ENCODE data around the gene RAB3GAP2.
"Not testable (repeated sequence)": the region's sequence is repeated elsewhere in the genome, so short reads cannot be mapped to it uniquely, and the experiment has no call there.

The RAB3GAP2 gene

GRCh38 chr1:220235462-220235861 is 36.8 kb downstream of the RAB3GAP2 start:
- DNase-seq (ENCODE audit: low read depth): no peak
- Histone ChIP-seq H3K4me3 (ENCODE audit: low read length) (no peak overlapping the region), H3K27me3 (replicated peaks; ENCODE audit: control insufficient read depth, insufficient read depth, low read length) (no peaks in the 10 kb centered on the region), H3K9ac (ENCODE audit: low read length) (no peak overlapping the region), H3K9me3 (ENCODE audit: control insufficient read depth, low read length) (no peaks in the 10 kb centered on the region), H3K36me3 (ENCODE audit: control insufficient read depth, insufficient read depth, low read length, severe bottlenecking) (peaks cover 15% of the 10 kb centered on the region), H3K4me1 (ENCODE audit: control insufficient read depth, insufficient read depth, low read length) (peaks cover 13% of the 10 kb centered on the region)

- H3K27me3 ChIP-seq (replicated peaks; ENCODE audit: control insufficient read depth, insufficient read depth, low read length): no peaks in the 10 kb centered on the region
- H3K4me3 ChIP-seq (ENCODE audit: low read length): no peak overlapping the region
- H3K36me3 ChIP-seq (ENCODE audit: control insufficient read depth, insufficient read depth, low read length, severe bottlenecking): peaks cover 20% of the 10 kb centered on the region
- no peak overlapping the region for H3K9ac ChIP-seq (ENCODE audit: low read length)
- peaks cover 8% of the 10 kb centered on the region for H3K4me1 ChIP-seq (ENCODE audit: control insufficient read depth, insufficient read depth, low read length)
- DNase-seq (ENCODE audit: low read depth): no peak
- H3K9me3 ChIP-seq (ENCODE audit: control insufficient read depth, low read length): no peaks in the 10 kb centered on the region
Observed at GRCh38 chr1:220233927-220234326, 38.3 kb downstream of the RAB3GAP2 start.

- H3K4me3 ChIP-seq (ENCODE audit: low read length): no peak overlapping the region
- H3K4me1 ChIP-seq (ENCODE audit: control insufficient read depth, insufficient read depth, low read length): peaks cover 14% of the 10 kb centered on the region
- H3K27me3 ChIP-seq (replicated peaks; ENCODE audit: control insufficient read depth, insufficient read depth, low read length): no peaks in the 10 kb centered on the region
- no peak overlapping the region for H3K9ac ChIP-seq (ENCODE audit: low read length)
- no peak for DNase-seq (ENCODE audit: low read depth)
- peaks cover 41% of the 10 kb centered on the region for H3K36me3 ChIP-seq (ENCODE audit: control insufficient read depth, insufficient read depth, low read length, severe bottlenecking)
- H3K9me3 ChIP-seq (ENCODE audit: control insufficient read depth, low read length): no peaks in the 10 kb centered on the region
Observed at GRCh38 chr1:220229771-220230170, 42.5 kb downstream of the RAB3GAP2 start.

- no peak for DNase-seq (ENCODE audit: low read depth)
- no peak overlapping the region for H3K9ac ChIP-seq (ENCODE audit: low read length)
- peaks cover 38% of the 10 kb centered on the region for H3K36me3 ChIP-seq (ENCODE audit: control insufficient read depth, insufficient read depth, low read length, severe bottlenecking)
- no peaks in the 10 kb centered on the region for H3K9me3 ChIP-seq (ENCODE audit: control insufficient read depth, low read length)
- peaks cover 18% of the 10 kb centered on the region for H3K4me1 ChIP-seq (ENCODE audit: control insufficient read depth, insufficient read depth, low read length)
- H3K27me3 ChIP-seq (replicated peaks; ENCODE audit: control insufficient read depth, insufficient read depth, low read length): no peaks in the 10 kb centered on the region
- no peak overlapping the region for H3K4me3 ChIP-seq (ENCODE audit: low read length)
Observed at GRCh38 chr1:220227393-220227792, 44.9 kb downstream of the RAB3GAP2 start.

- Histone ChIP-seq H3K36me3 (ENCODE audit: control insufficient read depth, insufficient read depth, low read length, severe bottlenecking) (peaks cover 33% of the 10 kb centered on the region), H3K9ac (ENCODE audit: low read length) (no peak overlapping the region), H3K4me3 (ENCODE audit: low read length) (no peak overlapping the region), H3K4me1 (ENCODE audit: control insufficient read depth, insufficient read depth, low read length) (peaks cover 18% of the 10 kb centered on the region), H3K9me3 (ENCODE audit: control insufficient read depth, low read length) (no peaks in the 10 kb centered on the region), H3K27me3 (replicated peaks; ENCODE audit: control insufficient read depth, insufficient read depth, low read length) (no peaks in the 10 kb centered on the region)
- no peak for DNase-seq (ENCODE audit: low read depth)
Observed at GRCh38 chr1:220226752-220227151, 45.5 kb downstream of the RAB3GAP2 start.

GRCh38 chr1:220225957-220226356 is 46.3 kb downstream of the RAB3GAP2 start:
- no peaks in the 10 kb centered on the region for H3K9me3 ChIP-seq (ENCODE audit: control insufficient read depth, low read length)
- H3K4me1 ChIP-seq (ENCODE audit: control insufficient read depth, insufficient read depth, low read length): peaks cover 18% of the 10 kb centered on the region
- H3K9ac ChIP-seq (ENCODE audit: low read length): no peak overlapping the region
- no peaks in the 10 kb centered on the region for H3K27me3 ChIP-seq (replicated peaks; ENCODE audit: control insufficient read depth, insufficient read depth, low read length)
- H3K4me3 ChIP-seq (ENCODE audit: low read length): no peak overlapping the region
- DNase-seq (ENCODE audit: low read depth): no peak
- H3K36me3 ChIP-seq (ENCODE audit: control insufficient read depth, insufficient read depth, low read length, severe bottlenecking): peaks cover 26% of the 10 kb centered on the region

GRCh38 chr1:220224611-220225124 is 47.6 kb downstream of the RAB3GAP2 start:
- no peak for DNase-seq (ENCODE audit: low read depth)
- Histone ChIP-seq H3K9ac (ENCODE audit: low read length) (no peak overlapping the region), H3K4me1 (ENCODE audit: control insufficient read depth, insufficient read depth, low read length) (peaks cover 23% of the 10 kb centered on the region), H3K27me3 (replicated peaks; ENCODE audit: control insufficient read depth, insufficient read depth, low read length) (no peaks in the 10 kb centered on the region), H3K36me3 (ENCODE audit: control insufficient read depth, insufficient read depth, low read length, severe bottlenecking) (peaks cover 26% of the 10 kb centered on the region), H3K4me3 (ENCODE audit: low read length) (no peak overlapping the region), H3K9me3 (ENCODE audit: control insufficient read depth, low read length) (no peaks in the 10 kb centered on the region)

GRCh38 chr1:220224033-220224432 is 48.2 kb downstream of the RAB3GAP2 start:
- H3K36me3 ChIP-seq (ENCODE audit: control insufficient read depth, insufficient read depth, low read length, severe bottlenecking): peaks cover 21% of the 10 kb centered on the region
- H3K4me1 ChIP-seq (ENCODE audit: control insufficient read depth, insufficient read depth, low read length): peaks cover 29% of the 10 kb centered on the region
- H3K27me3 ChIP-seq (replicated peaks; ENCODE audit: control insufficient read depth, insufficient read depth, low read length): no peaks in the 10 kb centered on the region
- H3K9ac ChIP-seq (ENCODE audit: low read length): no peak overlapping the region
- no peak for DNase-seq (ENCODE audit: low read depth)
- H3K4me3 ChIP-seq (ENCODE audit: low read length): no peak overlapping the region
- H3K9me3 ChIP-seq (ENCODE audit: control insufficient read depth, low read length): no peaks in the 10 kb centered on the region

- H3K27me3 ChIP-seq (replicated peaks; ENCODE audit: control insufficient read depth, insufficient read depth, low read length): no peaks in the 10 kb centered on the region
- no peak overlapping the region for H3K9ac ChIP-seq (ENCODE audit: low read length)
- no peak overlapping the region for H3K4me3 ChIP-seq (ENCODE audit: low read length)
- DNase-seq (ENCODE audit: low read depth): no peak
- H3K9me3 ChIP-seq (ENCODE audit: control insufficient read depth, low read length): no peaks in the 10 kb centered on the region
- peaks cover 34% of the 10 kb centered on the region for H3K4me1 ChIP-seq (ENCODE audit: control insufficient read depth, insufficient read depth, low read length)
- H3K36me3 ChIP-seq (ENCODE audit: control insufficient read depth, insufficient read depth, low read length, severe bottlenecking): peaks cover 13% of the 10 kb centered on the region
Observed at GRCh38 chr1:220222939-220223338, 49.3 kb downstream of the RAB3GAP2 start.

- peaks cover 31% of the 10 kb centered on the region for H3K4me1 ChIP-seq (ENCODE audit: control insufficient read depth, insufficient read depth, low read length)
- DNase-seq (ENCODE audit: low read depth): no peak
- H3K27me3 ChIP-seq (replicated peaks; ENCODE audit: control insufficient read depth, insufficient read depth, low read length): no peaks in the 10 kb centered on the region
- peaks cover 1% of the 10 kb centered on the region for H3K36me3 ChIP-seq (ENCODE audit: control insufficient read depth, insufficient read depth, low read length, severe bottlenecking)
- no peaks in the 10 kb centered on the region for H3K9me3 ChIP-seq (ENCODE audit: control insufficient read depth, low read length)
- no peak overlapping the region for H3K4me3 ChIP-seq (ENCODE audit: low read length)
- H3K9ac ChIP-seq (ENCODE audit: low read length): no peak overlapping the region
Observed at GRCh38 chr1:220221670-220222069, 50.6 kb downstream of the RAB3GAP2 start.

- Histone ChIP-seq H3K27me3 (replicated peaks; ENCODE audit: control insufficient read depth, insufficient read depth, low read length) (no peaks in the 10 kb centered on the region), H3K4me3 (ENCODE audit: low read length) (no peak overlapping the region), H3K36me3 (ENCODE audit: control insufficient read depth, insufficient read depth, low read length, severe bottlenecking) (no peaks in the 10 kb centered on the region), H3K9me3 (ENCODE audit: control insufficient read depth, low read length) (no peaks in the 10 kb centered on the region), H3K4me1 (ENCODE audit: control insufficient read depth, insufficient read depth, low read length) (peaks cover 32% of the 10 kb centered on the region), H3K9ac (ENCODE audit: low read length) (no peak overlapping the region)
- DNase-seq (ENCODE audit: low read depth): no peak
Observed at GRCh38 chr1:220221269-220221668, 51.0 kb downstream of the RAB3GAP2 start.

- H3K9me3 ChIP-seq (ENCODE audit: control insufficient read depth, low read length); H3K4me3 ChIP-seq (ENCODE audit: low read length); H3K27me3 ChIP-seq (replicated peaks; ENCODE audit: control insufficient read depth, insufficient read depth, low read length); H3K36me3 ChIP-seq (ENCODE audit: control insufficient read depth, insufficient read depth, low read length, severe bottlenecking); H3K9ac ChIP-seq (ENCODE audit: low read length); DNase-seq (ENCODE audit: low read depth): not testable (repeated sequence)
- H3K4me1 ChIP-seq (ENCODE audit: control insufficient read depth, insufficient read depth, low read length): peaks cover 35% of the 10 kb centered on the region
Observed at GRCh38 chr1:220220699-220221040, 51.6 kb downstream of the RAB3GAP2 start.
